A549 (cell line): ENCODE measurements around the gene GYS1. TPM values are rescaled to one million over a fixed set of nuclear protein-coding genes. Genes with fewer than 3 reads are reported as not detected.

Source experiments
- ATAC-seq, 2 experiments: fragments of 200-7000 bp in 1 of 2; fragments of >200 bp in 1 of 2; cut with Nextera tagmentation in 1 of 2; cut with Tn5 transposase in 1 of 2; 3 replicates each; pipeline versions ENCODE4 v1.8.0 to v1.9.1; 2018 to 2020; ENCODE audit warnings: mild to moderate bottlenecking in 1 of 2, moderate library complexity in 1 of 2
- CTCF ChIA-PET: fragments of 300-600 bp; sonication (Branson Sonifier 250); formaldehyde crosslinking; extraction: SDS; loops from one replicate; lab custom pipeline; 2021; ENCODE audit warnings: antibody characterized with exemption, inconsistent platforms; lab: Yijun Ruan, JAX
- POLR2A ChIA-PET: fragments of 350-600 bp; formaldehyde crosslinking; extraction: SDS; loops from one replicate; lab custom pipeline; 2021; ENCODE audit warnings: antibody characterized with exemption, inconsistent platforms; lab: Yijun Ruan, JAX
- DNase-seq, 2 experiments: peaks; one replicate each; pipeline versions ENCODE4 v3.0.0 to v3.0.0-alpha.2; 2011 to 2016; ENCODE audit warnings: low read depth in 1 of 2, low spot score in 1 of 2
- FAIRE-seq: peaks from 2 replicates; lab custom pipeline; 2011; peaks lifted over from hg19 to GRCh38; lab: Jason Lieb, UNC
- H3K27ac ChIP-seq, 2 experiments: fragments of >200 bp; sonication (Bioruptor Twin); formaldehyde crosslinking; 3 replicates each; pipeline ENCODE4 v1.5.1; 2016 to 2017
- H3K4me1 ChIP-seq: fragments of >200 bp; sonication (Bioruptor Twin); formaldehyde crosslinking; 3 replicates; pipeline ENCODE4 v1.6.1; 2016
- H3K4me2 ChIP-seq: fragments of >200 bp; sonication (Bioruptor Twin); formaldehyde crosslinking; 3 replicates; pipeline ENCODE4 v1.6.1; 2016
- H3K4me3 ChIP-seq: fragments of >200 bp; sonication (Bioruptor Twin); formaldehyde crosslinking; 3 replicates; pipeline ENCODE4 v1.5.1; 2016
- H3K9me3 ChIP-seq: fragments of >200 bp; sonication (Bioruptor Twin); formaldehyde crosslinking; 3 replicates; pipeline ENCODE4 v1.6.1; 2016
- BHLHE40 ChIP-seq: IDR thresholded peaks from 2 replicates; pipeline ENCODE4 v1.6.1; 2012; ENCODE audit warnings: low read depth, low read length, inconsistent platforms
- CBX2 ChIP-seq: fragments of 200-600 bp; sonication (generic); IDR thresholded peaks from 2 replicates; pipeline ENCODE4 v1.6.1; 2016; ENCODE audit warnings: low read depth, mild to moderate bottlenecking, borderline replicate concordance
- CEBPB ChIP-seq, 2 experiments: fragments of >200 bp in 1 of 2; sonication (Bioruptor Twin) in 1 of 2; formaldehyde crosslinking in 1 of 2; IDR thresholded peaks; 2 replicates each; pipeline ENCODE4 v1.6.1; 2012 to 2016
- EHMT2 ChIP-seq: fragments of 200-600 bp; sonication (generic); IDR thresholded peaks from 2 replicates; pipeline ENCODE4 v1.6.1; 2016; ENCODE audit warnings: antibody characterized with exemption, low read depth, mild to moderate bottlenecking, moderate library complexity
- EP300 ChIP-seq, 2 experiments: fragments of >200 bp; sonication (Bioruptor Twin); formaldehyde crosslinking; IDR thresholded peaks; 2 replicates in 1 of 2; 3 replicates in 1 of 2; pipeline ENCODE4 v1.6.1; 2016 to 2017
- ESRRA ChIP-seq: fragments of 150-350 bp; IDR thresholded peaks from 2 replicates; pipeline ENCODE4 v1.6.1; 2014; ENCODE audit warnings: mild to moderate bottlenecking, low read length, borderline replicate concordance
- FOSB ChIP-seq: fragments of 250-450 bp; sonication (Bioruptor Pico); IDR thresholded peaks from 2 replicates; pipeline ENCODE4 v1.5.0; 2020; ENCODE audit warnings: mild to moderate bottlenecking, moderate library complexity
- FOXS1 ChIP-seq: fragments of 250-450 bp; sonication (Bioruptor Pico); IDR thresholded peaks from 2 replicates; pipeline ENCODE4 v1.5.0; 2020; ENCODE audit warnings: mild to moderate bottlenecking, moderate library complexity
- GATA3 ChIP-seq: IDR thresholded peaks from 2 replicates; pipeline ENCODE4 v1.6.1; 2012; ENCODE audit warnings: borderline replicate concordance
- HOXA7 ChIP-seq: fragments of 250-450 bp; sonication (Bioruptor Pico); IDR thresholded peaks from 2 replicates; pipeline ENCODE4 v1.5.0; 2020; ENCODE audit warnings: mild to moderate bottlenecking, moderate library complexity
- HOXB5 ChIP-seq: fragments of 250-450 bp; sonication (Bioruptor Pico); IDR thresholded peaks from 2 replicates; pipeline ENCODE4 v1.5.0; 2020; ENCODE audit warnings: mild to moderate bottlenecking, moderate library complexity
- KDM1A ChIP-seq: fragments of 200-600 bp; sonication (generic); IDR thresholded peaks from 2 replicates; pipeline ENCODE4 v1.6.1; 2016; ENCODE audit warnings: low read depth, mild to moderate bottlenecking
- MYC ChIP-seq: IDR thresholded peaks from 2 replicates; pipeline ENCODE4 v1.6.1; 2012; ENCODE audit warnings: mild to moderate bottlenecking, inconsistent platforms, low read length, improper control_type of control experiment, borderline replicate concordance
- NPAS2 ChIP-seq: fragments of 250-450 bp; sonication (Bioruptor Pico); IDR thresholded peaks from 2 replicates; pipeline ENCODE4 v1.8.0; 2022; ENCODE audit warnings: mild to moderate bottlenecking, moderate library complexity, borderline replicate concordance
- PHF8 ChIP-seq: fragments of 200-600 bp; sonication (generic); IDR thresholded peaks from 2 replicates; pipeline ENCODE4 v1.6.1; 2016; ENCODE audit warnings: low read depth, mild to moderate bottlenecking, antibody characterized with exemption, moderate library complexity, borderline replicate concordance
- POLR2A ChIP-seq: IDR thresholded peaks from 2 replicates; pipeline ENCODE4 v1.6.1; 2012; ENCODE audit warnings: mild to moderate bottlenecking, low read length
- RARB ChIP-seq: fragments of 250-450 bp; sonication (Bioruptor Pico); IDR thresholded peaks from 2 replicates; pipeline ENCODE4 v1.8.0; 2021; ENCODE audit warnings: mild to moderate bottlenecking, moderate library complexity
- RFX5 ChIP-seq: fragments of 450-650 bp; IDR thresholded peaks from 2 replicates; pipeline ENCODE4 v1.7.1; 2014; ENCODE audit warnings: antibody characterized with exemption, mild to moderate bottlenecking, moderate library complexity
- RNF2 ChIP-seq: fragments of 200-600 bp; sonication (generic); IDR thresholded peaks from 2 replicates; pipeline ENCODE4 v1.6.1; 2016; ENCODE audit warnings: low read depth, mild to moderate bottlenecking, antibody characterized with exemption, moderate library complexity, borderline replicate concordance
- TFCP2L1 ChIP-seq: fragments of 250-450 bp; sonication (Bioruptor Pico); IDR thresholded peaks from 2 replicates; pipeline ENCODE4 v1.5.0; 2021; ENCODE audit warnings: mild to moderate bottlenecking
- ZC3H11A ChIP-seq: fragments of 450-650 bp; IDR thresholded peaks from 2 replicates; pipeline ENCODE4 v1.6.1; 2014; ENCODE audit warnings: antibody characterized with exemption, mild to moderate bottlenecking
- ZFP36 ChIP-seq: fragments of 450-650 bp; IDR thresholded peaks from 2 replicates; pipeline ENCODE4 v1.6.1; 2014; ENCODE audit warnings: borderline replicate concordance; ENCODE audit not compliant: partially characterized antibody
- WGBS: methylation state at CpG from one replicate; pipeline ENCODE4 v1.1.6; 2017; ENCODE audit errors: missing lambda C conversion rate; 5-methylcytosine and 5-hydroxymethylcytosine counted together
- polyA plus RNA-seq, 4 experiments: library from polyadenylated mRNA; depleted of rRNA in 3 of 4; stranded (reverse); fragments of >200 nt; fragmentation: RNase III in 1 of 4; extraction: RNeasy Plus Mini Kit Qiagen cat#74134 plus additional on column Dnase treatment in 1 of 4; gene quantifications; 2 replicates in 3 of 4; 3 replicates in 1 of 4; pipeline ENCODE4 v1.2.3, GENCODE V29; 2011 to 2017
- TF ChIP-seq, protein P1 (sequence below): fragments of >200 bp; sonication (Bioruptor Twin); formaldehyde crosslinking; IDR thresholded peaks from 2 replicates; pipeline ENCODE4 v1.6.1; 2016
- TF ChIP-seq, protein P2 (sequence below): fragments of 450-650 bp; IDR thresholded peaks from 2 replicates; pipeline ENCODE4 v1.6.1; 2014; ENCODE audit warnings: antibody characterized with exemption
- TF ChIP-seq, protein P3 (sequence below): IDR thresholded peaks from 2 replicates; pipeline ENCODE4 v1.6.1; 2012; ENCODE audit warnings: low read depth, borderline replicate concordance
- TF ChIP-seq, protein P4 (sequence below): fragments of 150-350 bp; IDR thresholded peaks from 2 replicates; pipeline ENCODE4 v1.6.1; 2014; ENCODE audit warnings: low read depth, mild to moderate bottlenecking, low read length

The GYS1 gene
- polyA plus RNA-seq, 2 of the 4 experiments (the other 2 are of a cell fraction) = 10.3 to 24.8 TPM

DNA sequence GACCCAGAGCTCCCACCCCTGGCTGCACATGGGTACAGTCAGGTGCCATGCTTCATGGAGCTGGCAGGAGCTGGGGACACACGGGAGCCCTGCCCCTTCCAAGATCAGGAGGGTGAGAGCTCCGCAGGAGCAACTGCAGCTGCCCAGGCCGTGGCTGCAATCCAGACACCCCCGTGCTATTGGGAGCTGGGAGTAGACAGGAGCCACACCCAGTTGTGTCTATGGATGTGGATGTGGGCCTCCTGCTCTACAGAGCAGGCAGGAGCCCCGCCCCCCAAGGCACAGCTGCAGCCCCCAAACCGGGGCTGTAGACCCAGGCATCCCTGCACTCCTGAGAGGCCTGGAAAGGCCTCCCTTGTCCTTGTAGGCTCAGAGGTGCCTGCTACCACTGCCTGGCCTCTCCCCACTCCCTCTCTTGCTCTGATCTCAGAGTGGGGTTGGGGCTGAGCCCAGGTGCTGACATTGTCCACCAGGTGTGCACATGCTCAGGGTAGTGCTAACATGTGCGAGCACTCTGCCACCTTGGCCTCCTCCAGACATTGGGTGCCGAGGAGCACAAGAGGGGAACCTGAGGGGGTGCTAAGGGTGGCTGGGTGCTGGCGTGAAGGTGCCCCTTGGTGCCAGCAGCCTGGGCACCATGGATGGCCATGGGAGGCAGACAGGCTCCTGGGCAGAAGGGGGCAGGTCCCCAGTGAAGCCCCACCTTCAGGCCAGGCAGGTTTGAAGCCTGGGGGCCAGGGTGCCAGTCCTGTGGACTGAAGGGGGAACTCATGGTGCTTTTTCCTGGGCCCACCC is 46.4 kb downstream of the GYS1 start:
- no peak overlapping the region for H3K4me3 ChIP-seq
- H3K4me1 ChIP-seq = no peaks in the 10 kb centered on the region
- ChIA-PET CTCF (interaction anchor here (0.6 to 3.3 kb wide), 7 partner anchors 14 to 140 kb away, joined by 3 to 8 read pairs (median 4); partner anchors contain the start of genes DHDH, GYS1 and RUVBL2), POLR2A (interaction anchor here (1.1 kb wide), 2 partner anchors 8 to 13 kb away, joined by 3 to 4 read pairs; partner anchors contain the start of genes BAX and DHDH)
- 69% methylated on average over 8 of the region's 9 CpGs for WGBS
- ATAC-seq (peak in 1 of 2 experiments; percentile 21; a peak in 3 of 6 replicates), FAIRE-seq (no peak), DNase-seq (no peak)
- no peak for TF ChIP-seq EP300 (IDR thresholded peaks at IDR 0.05)
- no peak for TF ChIP-seq RFX5
- TF ChIP-seq FOXS1 (CRISPR knock-in tag) = no peak
- TF ChIP-seq BHLHE40 = no peak
- no peak for TF ChIP-seq HOXB5
- TF ChIP-seq ZC3H11A = no peak
- TF ChIP-seq, protein P1, sequence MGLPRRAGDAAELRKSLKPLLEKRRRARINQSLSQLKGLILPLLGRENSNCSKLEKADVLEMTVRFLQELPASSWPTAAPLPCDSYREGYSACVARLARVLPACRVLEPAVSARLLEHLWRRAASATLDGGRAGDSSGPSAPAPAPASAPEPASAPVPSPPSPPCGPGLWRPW = no peak
- peak overlapping the region in 1 of 2 experiments; percentile 29; a peak in 2 of 6 replicates for H3K27ac ChIP-seq
- H3K9me3 ChIP-seq = no peaks in the 10 kb centered on the region
- H3K4me2 ChIP-seq = no peak overlapping the region

DNA sequence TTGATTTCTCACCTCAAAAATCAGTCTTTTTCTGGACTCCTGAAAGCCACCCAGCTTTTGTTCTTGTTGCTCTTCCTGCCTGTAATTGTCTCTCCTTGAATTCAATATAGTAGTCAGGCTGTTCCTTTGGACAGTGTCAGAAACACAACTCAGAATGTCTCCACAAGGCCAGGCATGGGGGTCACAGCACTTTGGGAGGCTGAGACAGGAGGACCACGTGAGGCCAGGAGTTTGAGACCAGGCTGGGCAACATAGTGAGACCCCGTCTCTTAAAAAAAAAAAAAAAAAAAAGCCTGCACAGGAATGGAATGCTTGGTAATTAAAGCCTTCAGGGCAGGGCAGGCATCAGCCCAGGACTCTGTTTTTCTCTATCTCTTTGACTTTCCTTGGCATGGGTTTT is 47.3 kb downstream of the GYS1 start:
- POLR2A ChIA-PET = interaction anchor here (1.1 kb wide), 2 partner anchors 9 to 13 kb away, joined by 3 to 4 read pairs; partner anchors contain the start of genes BAX and DHDH
- CTCF ChIA-PET = interaction anchor here (0.6 to 1.5 kb wide), 4 partner anchors 13 to 94 kb away, joined by 3 to 5 read pairs (median 4); partner anchors contain the start of genes DHDH, GYS1 and RUVBL2
- Histone ChIP-seq H3K4me2 (no peak overlapping the region), H3K27ac (peak overlapping the region in 1 of 2 experiments; percentile 29; a peak in 2 of 6 replicates), H3K4me1 (no peaks in the 10 kb centered on the region), H3K9me3 (peaks cover 5% of the 10 kb centered on the region), H3K4me3 (no peak overlapping the region)
- FAIRE-seq (no peak), DNase-seq (no peak), ATAC-seq (no peak)
- 86% methylated on average over 2 of the region's 2 CpGs for WGBS
- TF ChIP-seq PHF8 (no peak), HOXA7 (CRISPR knock-in tag) (no peak), POLR2A (no peak), TFCP2L1 (CRISPR knock-in tag) (no peak)
- TF ChIP-seq, protein P2, sequence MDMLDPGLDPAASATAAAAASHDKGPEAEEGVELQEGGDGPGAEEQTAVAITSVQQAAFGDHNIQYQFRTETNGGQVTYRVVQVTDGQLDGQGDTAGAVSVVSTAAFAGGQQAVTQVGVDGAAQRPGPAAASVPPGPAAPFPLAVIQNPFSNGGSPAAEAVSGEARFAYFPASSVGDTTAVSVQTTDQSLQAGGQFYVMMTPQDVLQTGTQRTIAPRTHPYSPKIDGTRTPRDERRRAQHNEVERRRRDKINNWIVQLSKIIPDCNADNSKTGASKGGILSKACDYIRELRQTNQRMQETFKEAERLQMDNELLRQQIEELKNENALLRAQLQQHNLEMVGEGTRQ = no peak

DNA sequence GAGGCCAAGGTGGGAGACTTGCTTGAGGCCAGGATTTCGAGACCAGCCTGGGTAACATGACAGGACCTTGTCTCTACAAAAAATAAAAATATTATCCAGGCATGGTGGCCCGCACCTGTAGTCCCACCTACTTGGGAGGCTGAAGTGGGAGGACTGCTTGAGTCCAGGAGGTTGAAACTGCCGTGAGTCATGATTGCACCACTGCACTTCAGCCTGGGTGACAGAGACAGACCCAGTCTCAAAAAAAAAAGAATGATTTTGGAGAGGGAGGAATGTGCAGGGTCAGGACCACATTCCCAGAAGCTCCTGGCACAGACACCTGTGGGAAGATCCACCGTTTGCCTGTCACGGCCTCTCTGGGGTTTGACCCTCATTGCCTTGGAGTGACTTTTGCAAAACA is 47.7 kb downstream of the GYS1 start:
- DNase-seq (no peak), ATAC-seq (no peak), FAIRE-seq (no peak)
- POLR2A ChIA-PET = no interaction called here
- H3K4me3 ChIP-seq = no peak overlapping the region
- H3K27ac ChIP-seq = no peak overlapping the region
- TF ChIP-seq RNF2 (no peak), EHMT2 (no peak), FOSB (CRISPR knock-in tag) (no peak), CBX2 (no peak), ESRRA (no peak), MYC (no peak), ZFP36 (no peak), KDM1A (no peak), RARB (CRISPR knock-in tag) (no peak), NPAS2 (CRISPR knock-in tag) (no peak), RFX5 (no peak), CEBPB (IDR thresholded peaks at IDR 0.05) (no peak), FOXS1 (CRISPR knock-in tag) (no peak), GATA3 (no peak)
- TF ChIP-seq, protein P1 = no peak
- TF ChIP-seq, protein P3, sequence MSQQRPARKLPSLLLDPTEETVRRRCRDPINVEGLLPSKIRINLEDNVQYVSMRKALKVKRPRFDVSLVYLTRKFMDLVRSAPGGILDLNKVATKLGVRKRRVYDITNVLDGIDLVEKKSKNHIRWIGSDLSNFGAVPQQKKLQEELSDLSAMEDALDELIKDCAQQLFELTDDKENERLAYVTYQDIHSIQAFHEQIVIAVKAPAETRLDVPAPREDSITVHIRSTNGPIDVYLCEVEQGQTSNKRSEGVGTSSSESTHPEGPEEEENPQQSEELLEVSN = no peak
- TF ChIP-seq, protein P4, sequence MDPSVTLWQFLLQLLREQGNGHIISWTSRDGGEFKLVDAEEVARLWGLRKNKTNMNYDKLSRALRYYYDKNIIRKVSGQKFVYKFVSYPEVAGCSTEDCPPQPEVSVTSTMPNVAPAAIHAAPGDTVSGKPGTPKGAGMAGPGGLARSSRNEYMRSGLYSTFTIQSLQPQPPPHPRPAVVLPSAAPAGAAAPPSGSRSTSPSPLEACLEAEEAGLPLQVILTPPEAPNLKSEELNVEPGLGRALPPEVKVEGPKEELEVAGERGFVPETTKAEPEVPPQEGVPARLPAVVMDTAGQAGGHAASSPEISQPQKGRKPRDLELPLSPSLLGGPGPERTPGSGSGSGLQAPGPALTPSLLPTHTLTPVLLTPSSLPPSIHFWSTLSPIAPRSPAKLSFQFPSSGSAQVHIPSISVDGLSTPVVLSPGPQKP = no peak
- 79% methylated on average over 5 of the region's 5 CpGs for whole genome bisulfite sequencing
- H3K4me2 ChIP-seq = no peak overlapping the region
- H3K4me1 ChIP-seq = no peaks in the 10 kb centered on the region
- CTCF ChIA-PET = interaction anchor here (0.6 kb wide), 1 partner anchor 94 kb away, joined by 3 read pairs; no protein-coding TSS in a partner anchor
- peaks cover 9% of the 10 kb centered on the region for H3K9me3 ChIP-seq
